ENCODE measurements around the gene SERPINA12.

- TF ChIP-seq CTCF (IDR thresholded peaks at IDR 0.05) (no peak), POLR2AphosphoS5 (IDR thresholded peaks at IDR 0.05) (no peak), EP300 (IDR thresholded peaks at IDR 0.05; ENCODE audit: low read depth) (no peak), POLR2A (IDR thresholded peaks at IDR 0.05) (no peak)
Measured at GRCh38 chr14:94458096-94458495, 51.2 kb downstream of the SERPINA12 start.

All from transverse colon (tissue), 4 donors.